ENCODE measurements around the gene PCDHB9. TPM values are rescaled to one million over a fixed set of nuclear protein-coding genes. Genes with fewer than 3 reads are reported as not detected.

Gene PCDHB9
- total RNA-seq, 1 donor from 2014 or later: not detected

GRCh38 chr5:141236516-141237313 lies 49.8 kb downstream of the PCDHB9 start:
- no peak for DNase-seq (ENCODE audit: low read depth)
- TF ChIP-seq, protein P1, sequence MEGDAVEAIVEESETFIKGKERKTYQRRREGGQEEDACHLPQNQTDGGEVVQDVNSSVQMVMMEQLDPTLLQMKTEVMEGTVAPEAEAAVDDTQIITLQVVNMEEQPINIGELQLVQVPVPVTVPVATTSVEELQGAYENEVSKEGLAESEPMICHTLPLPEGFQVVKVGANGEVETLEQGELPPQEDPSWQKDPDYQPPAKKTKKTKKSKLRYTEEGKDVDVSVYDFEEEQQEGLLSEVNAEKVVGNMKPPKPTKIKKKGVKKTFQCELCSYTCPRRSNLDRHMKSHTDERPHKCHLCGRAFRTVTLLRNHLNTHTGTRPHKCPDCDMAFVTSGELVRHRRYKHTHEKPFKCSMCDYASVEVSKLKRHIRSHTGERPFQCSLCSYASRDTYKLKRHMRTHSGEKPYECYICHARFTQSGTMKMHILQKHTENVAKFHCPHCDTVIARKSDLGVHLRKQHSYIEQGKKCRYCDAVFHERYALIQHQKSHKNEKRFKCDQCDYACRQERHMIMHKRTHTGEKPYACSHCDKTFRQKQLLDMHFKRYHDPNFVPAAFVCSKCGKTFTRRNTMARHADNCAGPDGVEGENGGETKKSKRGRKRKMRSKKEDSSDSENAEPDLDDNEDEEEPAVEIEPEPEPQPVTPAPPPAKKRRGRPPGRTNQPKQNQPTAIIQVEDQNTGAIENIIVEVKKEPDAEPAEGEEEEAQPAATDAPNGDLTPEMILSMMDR (conservative IDR thresholded peaks at IDR 0.05; ENCODE audit: low read depth, low read length): no peak
- H3K4me3 ChIP-seq (ENCODE audit: low read depth, low read length): no peak overlapping the region

Other genes starting within 250 kb of the PCDHB9 start
- not detected in 2 replicates for gene PCDHAC2, start 220.7 kb upstream of the PCDHB9 start, total RNA-seq
- gene PCDHB1, start 135.8 kb upstream of the PCDHB9 start, total RNA-seq: not detected in 2 replicates
- gene PCDHB2, start 92.5 kb upstream of the PCDHB9 start, total RNA-seq: under 0.01 and 0.17 TPM in 2 replicates
- gene PCDHB3, start 86.7 kb upstream of the PCDHB9 start, total RNA-seq: 0.22 and 0.23 TPM in 2 replicates
- not detected in 2 replicates for gene PCDHB4, start 65.3 kb upstream of the PCDHB9 start, total RNA-seq
- 0.22 and 0.63 TPM in 2 replicates for gene PCDHB5, start 52.0 kb upstream of the PCDHB9 start, total RNA-seq
- gene PCDHB6, start 37.1 kb upstream of the PCDHB9 start, total RNA-seq: not detected in 2 replicates
- not detected in 2 replicates for gene PCDHB7, start 14.5 kb upstream of the PCDHB9 start, total RNA-seq
- not detected in 2 replicates for gene PCDHB8, start 9.4 kb upstream of the PCDHB9 start, total RNA-seq
- gene PCDHB16, start 4.8 kb upstream of the PCDHB9 start, total RNA-seq: under 0.01 and 0.07 TPM in 2 replicates
- gene PCDHB10, start 5.2 kb downstream of the PCDHB9 start, total RNA-seq: under 0.01 TPM in 1 of 2 replicates, not detected in the other
- 0.06 and 0.07 TPM in 2 replicates for gene PCDHB11, start 12.5 kb downstream of the PCDHB9 start, total RNA-seq
- not detected in 2 replicates for gene PCDHB12, start 21.6 kb downstream of the PCDHB9 start, total RNA-seq
- gene PCDHB13, start 26.8 kb downstream of the PCDHB9 start, total RNA-seq: 0.23 and 0.29 TPM in 2 replicates
- gene PCDHB14, start 36.2 kb downstream of the PCDHB9 start, total RNA-seq: under 0.01 and 0.23 TPM in 2 replicates
- 0.07 and 0.29 TPM in 2 replicates for gene PCDHB15, start 58.2 kb downstream of the PCDHB9 start, total RNA-seq
- gene SLC25A2, start 116.9 kb downstream of the PCDHB9 start, total RNA-seq: 0.29 TPM in 1 of 2 replicates, not detected in the other
- gene TAF7, start 133.6 kb downstream of the PCDHB9 start, total RNA-seq: 40.6 and 41.0 TPM in 2 replicates
- 0.29 and 0.75 TPM in 2 replicates for gene PCDHGA1, start 143.4 kb downstream of the PCDHB9 start, total RNA-seq
- 0.23 and 0.72 TPM in 2 replicates for gene PCDHGA2, start 151.6 kb downstream of the PCDHB9 start, total RNA-seq
- 0.36 and 0.52 TPM in 2 replicates for gene PCDHGA3, start 156.7 kb downstream of the PCDHB9 start, total RNA-seq
- gene PCDHGB1, start 162.9 kb downstream of the PCDHB9 start, total RNA-seq: 0.12 and 0.29 TPM in 2 replicates
- gene PCDHGA4, start 167.9 kb downstream of the PCDHB9 start, total RNA-seq: 0.22 and 0.92 TPM in 2 replicates
- 0.43 and 0.98 TPM in 2 replicates for gene PCDHGB2, start 172.8 kb downstream of the PCDHB9 start, total RNA-seq
- 0.14 and 0.63 TPM in 2 replicates for gene PCDHGA5, start 177.0 kb downstream of the PCDHB9 start, total RNA-seq
- 0.14 and 1.1 TPM in 2 replicates for gene PCDHGB3, start 183.1 kb downstream of the PCDHB9 start, total RNA-seq
- gene PCDHGA6, start 186.7 kb downstream of the PCDHB9 start, total RNA-seq: 0.35 and 0.36 TPM in 2 replicates
- gene PCDHGA7, start 195.6 kb downstream of the PCDHB9 start, total RNA-seq: 0.23 and 0.29 TPM in 2 replicates
- gene PCDHGB4, start 200.5 kb downstream of the PCDHB9 start, total RNA-seq: 1.7 and 4.7 TPM in 2 replicates
- 0.14 and 1.0 TPM in 2 replicates for gene PCDHGA8, start 205.5 kb downstream of the PCDHB9 start, total RNA-seq
- gene PCDHGB5, start 210.8 kb downstream of the PCDHB9 start, total RNA-seq: 4.0 and 6.5 TPM in 2 replicates
- 1.1 and 1.9 TPM in 2 replicates for gene PCDHGA9, start 215.6 kb downstream of the PCDHB9 start, total RNA-seq
- 1.4 and 3.4 TPM in 2 replicates for gene PCDHGB6, start 220.9 kb downstream of the PCDHB9 start, total RNA-seq
- 0.58 and 1.9 TPM in 2 replicates for gene PCDHGA10, start 225.8 kb downstream of the PCDHB9 start, total RNA-seq
- 0.65 and 2.8 TPM in 2 replicates for gene PCDHGB7, start 230.5 kb downstream of the PCDHB9 start, total RNA-seq
- gene PCDHGA11, start 233.9 kb downstream of the PCDHB9 start, total RNA-seq: 2.6 and 2.7 TPM in 2 replicates
- 1.8 and 1.9 TPM in 2 replicates for gene PCDHGA12, start 243.3 kb downstream of the PCDHB9 start, total RNA-seq